H1 (cell line): ENCODE data around the gene CDKN1B. TPM values are rescaled to one million over a fixed set of nuclear protein-coding genes. Genes with fewer than 3 reads are reported as not detected.

ENCODE experiments used
- CTCF ChIA-PET: fragments of 300-600 bp; sonication (Branson Sonifier 250); formaldehyde crosslinking; loops from one replicate; lab custom pipeline; 2021; ENCODE audit not compliant: partially characterized antibody; lab: Charles Lee
- POLR2A ChIA-PET: fragments of 300-600 bp; sonication (Branson Sonifier 250); formaldehyde crosslinking; loops from one replicate; lab custom pipeline; 2021; ENCODE audit warnings: inconsistent platforms; ENCODE audit not compliant: partially characterized antibody; lab: Charles Lee
- DNase-seq, 2 experiments: peaks; one replicate each; pipeline versions ENCODE4 v3.0.0 to v3.0.0-alpha.2; 2010 to 2022; ENCODE audit warnings: low spot score in 2 of 2, low read depth in 1 of 2, mixed read lengths in 1 of 2
- FAIRE-seq: peaks from 2 replicates; lab custom pipeline; 2011; peaks lifted over from hg19 to GRCh38; lab: Jason Lieb, UNC
- H2AFZ ChIP-seq: 2 replicates; pipeline ENCODE4 v1.8.1; 2012; ENCODE audit warnings: low read length, inconsistent platforms
- H2AK5ac ChIP-seq: 2 replicates; pipeline ENCODE4 v1.6.1; 2013; ENCODE audit warnings: low read depth, low read length
- H2BK120ac ChIP-seq: replicated peaks from 2 replicates; pipeline ENCODE3; 2013; ENCODE audit warnings: low read depth, low read length, inconsistent platforms
- H2BK12ac ChIP-seq: 2 replicates; pipeline ENCODE4 v1.6.1; 2013; ENCODE audit warnings: low read depth, low read length
- H2BK15ac ChIP-seq: 2 replicates; pipeline ENCODE4 v1.6.1; 2013; ENCODE audit warnings: low read length
- H2BK20ac ChIP-seq: 2 replicates; pipeline ENCODE4 v1.6.1; 2013; ENCODE audit warnings: low read length
- H2BK5ac ChIP-seq: 2 replicates; pipeline ENCODE4 v1.6.1; 2013; ENCODE audit warnings: low read depth, low read length
- H3K14ac ChIP-seq: 2 replicates; pipeline ENCODE4 v1.6.1; 2013; ENCODE audit warnings: inconsistent platforms; ENCODE audit not compliant: insufficient read length
- H3K18ac ChIP-seq: 2 replicates; pipeline ENCODE4 v1.6.1; 2013; ENCODE audit warnings: low read length; ENCODE audit errors: extremely low read depth
- H3K23ac ChIP-seq: 2 replicates; pipeline ENCODE4 v1.6.1; 2013; ENCODE audit warnings: inconsistent platforms; ENCODE audit not compliant: insufficient read length
- H3K23me2 ChIP-seq: 2 replicates; pipeline ENCODE4 v1.6.1; 2013; ENCODE audit warnings: low read depth, low read length
- H3K27ac ChIP-seq: 2 replicates; pipeline ENCODE4 v1.6.1; 2011; ENCODE audit warnings: low read depth, low read length, inconsistent platforms
- H3K27me3 ChIP-seq, 4 experiments: replicated peaks in 1 of 4; 1 replicate in 1 of 4; 2 replicates in 3 of 4; pipeline versions ENCODE4 v1.6.1 to v1.8.1; 2011 to 2013; ENCODE audit warnings: low read length in 3 of 4, mild to moderate bottlenecking in 3 of 4, inconsistent platforms in 2 of 4, mixed read lengths in 2 of 4, moderate library complexity in 1 of 4; ENCODE audit not compliant: control insufficient read depth in 3 of 4, insufficient read depth in 3 of 4; ENCODE audit errors: extremely low read depth in 1 of 4
- H3K36me3 ChIP-seq, 4 experiments: 2 replicates each; pipeline versions ENCODE4 v1.6.1 to v1.8.1; 2011 to 2013; ENCODE audit warnings: mild to moderate bottlenecking in 4 of 4, low read length in 3 of 4, moderate library complexity in 2 of 4, control low read depth in 1 of 4, inconsistent platforms in 1 of 4; ENCODE audit not compliant: insufficient read depth in 4 of 4, control insufficient read depth in 2 of 4
- H3K4ac ChIP-seq: replicated peaks from 2 replicates; pipeline ENCODE3; 2013; ENCODE audit warnings: low read length, low read depth, mixed read lengths, inconsistent platforms; ENCODE audit not compliant: insufficient read length
- H3K4me1 ChIP-seq, 4 experiments: replicated peaks in 1 of 4; 1 replicate in 1 of 4; 2 replicates in 3 of 4; pipeline versions ENCODE4 v1.6.1 to v1.8.1; 2011 to 2013; ENCODE audit warnings: low read length in 3 of 4, inconsistent platforms in 2 of 4, mixed read lengths in 1 of 4; ENCODE audit not compliant: insufficient read depth in 4 of 4, control insufficient read depth in 3 of 4
- H3K4me2 ChIP-seq, 2 experiments: 2 replicates each; pipeline versions ENCODE4 v1.6.1 to v1.8.1; 2011 to 2013; ENCODE audit warnings: low read depth in 2 of 2, low read length in 2 of 2, control low read depth in 1 of 2, inconsistent platforms in 1 of 2, mild to moderate bottlenecking in 1 of 2; ENCODE audit not compliant: insufficient read depth in 1 of 2
- H3K4me3 ChIP-seq, 4 experiments: fragments of 200-600, 300-600 bp in 1 of 4; sonication (generic), shearing (Covaris generic), sonication (Bioruptor Twin) in 1 of 4; 2 replicates each; pipeline versions ENCODE4 v1.5.1 to v1.8.1; 2011 to 2016; ENCODE audit warnings: low read length in 4 of 4, low read depth in 3 of 4, control low read depth in 2 of 4, inconsistent platforms in 2 of 4, mild to moderate bottlenecking in 2 of 4, mixed read lengths in 1 of 4, moderate library complexity in 1 of 4; ENCODE audit not compliant: insufficient read depth in 2 of 4; ENCODE audit errors: extremely low read depth in 1 of 4
- H3K56ac ChIP-seq: replicated peaks from 2 replicates; pipeline ENCODE3; 2013; ENCODE audit warnings: low read depth, mild to moderate bottlenecking, mixed read lengths, low read length, inconsistent platforms; ENCODE audit not compliant: insufficient read length
- H3K79me1 ChIP-seq: 2 replicates; pipeline ENCODE4 v1.6.1; 2013; ENCODE audit warnings: low read depth, low read length, control low read depth
- H3K79me2 ChIP-seq, 2 experiments: 2 replicates each; pipeline versions ENCODE4 v1.6.1 to v1.8.1; 2012 to 2013; ENCODE audit warnings: low read length in 2 of 2, mild to moderate bottlenecking in 2 of 2, inconsistent platforms in 1 of 2; ENCODE audit not compliant: insufficient read depth in 2 of 2, control insufficient read depth in 1 of 2
- H3K9ac ChIP-seq, 4 experiments: replicated peaks in 1 of 4; 1 replicate in 1 of 4; 2 replicates in 3 of 4; pipeline versions ENCODE4 v1.6.1 to v1.8.1; 2011 to 2013; ENCODE audit warnings: low read depth in 3 of 4, low read length in 3 of 4, control low read depth in 2 of 4, mild to moderate bottlenecking in 2 of 4, moderate library complexity in 2 of 4, inconsistent platforms in 1 of 4; ENCODE audit errors: extremely low read depth in 1 of 4
- H3K9me3 ChIP-seq, 2 experiments: 2 replicates each; pipeline versions ENCODE4 v1.6.1 to v1.8.1; 2012 to 2013; ENCODE audit warnings: mild to moderate bottlenecking in 2 of 2, moderate library complexity in 2 of 2, control low read depth in 1 of 2, inconsistent platforms in 1 of 2, low read depth in 1 of 2, low read length in 1 of 2, mixed read lengths in 1 of 2; ENCODE audit not compliant: insufficient read depth in 2 of 2
- H4K20me1 ChIP-seq, 2 experiments: replicated peaks in 1 of 2; 2 replicates each; pipeline versions ENCODE3 to v1.8.1; 2011 to 2013; ENCODE audit warnings: inconsistent platforms in 2 of 2, low read length in 2 of 2, mild to moderate bottlenecking in 1 of 2; ENCODE audit not compliant: insufficient read depth in 2 of 2, control insufficient read depth in 1 of 2
- H4K5ac ChIP-seq: 2 replicates; pipeline ENCODE4 v1.6.1; 2013; ENCODE audit warnings: low read length, low read depth, mixed read lengths, inconsistent platforms; ENCODE audit not compliant: insufficient read length
- H4K8ac ChIP-seq: 2 replicates; pipeline ENCODE4 v1.8.0; 2013; ENCODE audit warnings: mild to moderate bottlenecking, moderate library complexity, low read length, inconsistent platforms; ENCODE audit not compliant: insufficient read depth; ENCODE audit errors: extremely low read depth
- H4K91ac ChIP-seq: replicated peaks from 2 replicates; pipeline ENCODE3; 2013; ENCODE audit warnings: low read length, mixed read lengths, inconsistent platforms; ENCODE audit not compliant: insufficient read length
- CBX5 ChIP-seq: fragments of 300-800, 300-1000 bp; sonication (generic); IDR thresholded peaks from 2 replicates; pipeline ENCODE4 v1.7.1; 2016; ENCODE audit warnings: antibody characterized with exemption, low read length, low read depth
- RNF2 ChIP-seq: fragments of 200-900, 300-1000 bp; sonication (generic); IDR thresholded peaks from 2 replicates; pipeline ENCODE4 v1.7.1; 2016; ENCODE audit warnings: borderline replicate concordance, low read depth, mild to moderate bottlenecking, antibody characterized with exemption, low read length; ENCODE audit not compliant: poor library complexity, severe bottlenecking; ENCODE audit errors: missing control alignments
- RXRA ChIP-seq: IDR thresholded peaks from 2 replicates; pipeline ENCODE4 v1.6.1; 2011; ENCODE audit warnings: low read depth, mild to moderate bottlenecking, low read length, moderate library complexity; ENCODE audit not compliant: insufficient read depth
- TAF1 ChIP-seq: IDR thresholded peaks from 2 replicates; pipeline ENCODE4 v1.6.1; 2011; ENCODE audit warnings: mild to moderate bottlenecking, low read depth, low read length
- WGBS, 2 experiments: shearing (Covaris generic) in 1 of 2; methylation state at CpG; one replicate each; pipeline versions ENCODE4 v1.1.6 to v1.1.7; 2013 to 2015; ENCODE audit warnings: low lambda C conversion rate in 2 of 2, mixed read lengths in 2 of 2, inconsistent platforms in 1 of 2, low coverage in 1 of 2, missing lambda C conversion rate in 1 of 2; ENCODE audit not compliant: insufficient replicate concordance in 2 of 2, insufficient coverage in 1 of 2, insufficient read length in 1 of 2; ENCODE audit errors: extremely low coverage in 1 of 2, missing lambda C conversion rate in 1 of 2; 5-methylcytosine and 5-hydroxymethylcytosine counted together
- polyA plus RNA-seq, 7 experiments: library from polyadenylated mRNA; depleted of rRNA in 3 of 7; stranded (reverse) in 5 of 7; unstranded in 2 of 7; fragments of >200 nt in 5 of 7; fragments of 200-250 nt in 2 of 7; gene quantifications; 1 replicate in 5 of 7; 2 replicates in 1 of 7; 4 replicates in 1 of 7; pipeline versions ENCODE4 v1.2.1 to v1.2.3, GENCODE V29; 2011 to 2013; ENCODE audit warnings: missing spikeins in 2 of 7, mixed read lengths in 2 of 7
- total RNA-seq: library from RNA; stranded (reverse); fragmentation: NEBNext Ultra II Directional; extraction: Animal tissue kit (Norgen Biotek cat#: 25700); gene quantifications from 2 replicates; pipeline ENCODE4 v1.2.1, GENCODE V29; 2021

CDKN1B gene
- total and polyA plus RNA-seq, 2 of the 8 experiments (the other 6 are each of a cell fraction or from before 2014, with no cell fraction given): 6.5 to 27.2 TPM

DNA sequence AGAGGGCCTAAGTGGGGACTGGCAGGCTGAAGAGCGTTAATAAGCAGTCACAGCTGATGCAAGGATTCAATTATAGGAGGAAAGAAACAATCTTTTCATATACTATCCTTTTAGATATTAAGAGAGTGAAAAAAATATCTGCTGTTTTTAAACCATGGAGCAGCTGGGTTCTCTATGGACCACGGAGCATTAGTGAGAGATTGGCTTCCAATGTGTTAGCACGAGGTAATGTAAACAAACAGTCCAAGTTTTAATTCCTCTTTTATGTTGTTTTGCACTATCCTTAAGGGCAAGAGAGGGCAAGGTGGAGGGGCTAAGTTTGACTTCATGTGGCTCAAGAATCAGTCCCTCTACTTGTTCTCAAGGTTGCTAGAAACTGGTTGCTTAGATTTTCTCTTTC, 30.9 kb downstream of the CDKN1B start:
- Histone ChIP-seq H3K4me2 (no peak overlapping the region), H2AFZ (no peak overlapping the region), H3K23ac (no peak overlapping the region), H3K4me1 (no peaks in the 10 kb centered on the region), H2BK15ac (no peak overlapping the region), H3K4ac (no peak overlapping the region), H2BK120ac (no peak overlapping the region), H4K91ac (no peak overlapping the region), H3K56ac (no peak overlapping the region), H3K27me3 (no peaks in the 10 kb centered on the region), H4K8ac (no peak overlapping the region), H3K9me3 (no peaks in the 10 kb centered on the region), H2BK20ac (no peak overlapping the region), H4K5ac (no peak overlapping the region), H3K18ac (no peak overlapping the region), H3K79me2 (no peaks in the 10 kb centered on the region)
- no peak for DNase-seq
- CTCF ChIA-PET: interaction anchor here (1.3 to 4.3 kb wide), 2 partner anchors 11 to 12 kb away, joined by 4 to 39 read pairs; no protein-coding TSS in a partner anchor
- WGBS, 2 experiments: 89% methylated on average over 3 of the region's 3 CpGs; no CpG with 5 or more reads in 1 of the 2 experiments
- TF ChIP-seq RXRA (no peak), TAF1 (no peak), RNF2 (no peak), CBX5 (no peak)
- TF ChIP-seq, all 59 proteins: peak for 0
- Histone ChIP-seq H2BK12ac (no peak overlapping the region), H2AK5ac (no peak overlapping the region), H4K20me1 (no peaks in the 10 kb centered on the region), H3K79me1 (no peaks in the 10 kb centered on the region; the same call in 1 of the 2 replicates), H3K14ac (no peak overlapping the region), H3K27ac (no peak overlapping the region), H3K36me3 (no peaks in the 10 kb centered on the region), H2BK5ac (no peak overlapping the region), H3K9ac (no peak overlapping the region), H3K23me2 (no peaks in the 10 kb centered on the region), H3K4me3 (no peak overlapping the region)
- POLR2A ChIA-PET: no interaction called here
- FAIRE-seq: no peak
